NOMO-1 treated with DMSO at 0.1 percent for 48 hours (cell line): ENCODE measurements around the gene PTPRS.

Source experiments
- DNase-seq: peaks from one replicate; lab custom pipeline; 2025; ENCODE audit not compliant: unreplicated experiment; lab: John Stamatoyannopoulos, UW

PTPRS gene

DNA sequence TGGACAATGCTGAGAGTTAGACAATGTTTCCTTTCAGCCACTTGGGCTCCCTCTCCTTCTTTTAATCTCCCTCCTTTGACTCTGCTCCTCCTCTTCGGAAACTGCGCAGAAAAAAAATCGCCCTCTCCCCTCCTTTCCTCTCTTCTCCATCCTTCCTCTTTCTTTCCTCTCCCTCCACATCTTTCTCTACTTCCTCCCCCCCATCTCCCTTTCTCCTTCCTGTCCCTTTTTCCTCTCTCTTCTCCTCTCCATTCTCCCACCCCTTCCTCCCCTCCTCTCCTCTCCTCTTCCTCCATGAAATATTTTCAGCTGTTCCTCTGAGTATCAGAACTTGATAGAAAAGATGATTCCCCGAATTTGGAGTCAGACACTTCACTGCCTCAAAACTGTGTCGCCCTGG lies 15.1 kb upstream of the PTPRS start:
- no peak for DNase-seq

- DNase-seq: no peak
Measured at GRCh38 chr19:5355076-5355475, 14.5 kb upstream of the PTPRS start.

DNA sequence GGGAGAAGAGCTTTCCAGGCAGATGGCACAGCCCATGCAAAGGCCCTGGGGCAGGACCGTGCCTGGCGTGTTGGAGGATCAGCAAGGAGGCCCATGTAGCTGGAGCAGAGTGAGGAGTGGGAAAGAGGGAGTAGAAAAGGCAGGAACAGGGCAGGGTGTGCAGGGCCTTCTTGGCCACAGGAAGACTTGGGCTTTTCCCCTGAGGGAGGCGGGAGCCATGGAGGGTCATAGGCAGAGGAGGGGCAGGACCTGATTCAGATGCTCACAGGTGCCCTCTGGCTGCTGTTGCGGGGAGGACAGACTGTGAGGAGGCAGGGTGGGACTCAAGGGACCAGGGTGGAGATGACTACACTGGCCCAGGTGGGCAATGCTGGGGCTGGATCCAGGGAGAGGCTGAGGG lies 13.8 kb upstream of the PTPRS start:
- DNase-seq: no peak

GRCh38 chr19:5352229-5352763 lies 11.7 kb upstream of the PTPRS start:
- DNase-seq: no peak

DNA sequence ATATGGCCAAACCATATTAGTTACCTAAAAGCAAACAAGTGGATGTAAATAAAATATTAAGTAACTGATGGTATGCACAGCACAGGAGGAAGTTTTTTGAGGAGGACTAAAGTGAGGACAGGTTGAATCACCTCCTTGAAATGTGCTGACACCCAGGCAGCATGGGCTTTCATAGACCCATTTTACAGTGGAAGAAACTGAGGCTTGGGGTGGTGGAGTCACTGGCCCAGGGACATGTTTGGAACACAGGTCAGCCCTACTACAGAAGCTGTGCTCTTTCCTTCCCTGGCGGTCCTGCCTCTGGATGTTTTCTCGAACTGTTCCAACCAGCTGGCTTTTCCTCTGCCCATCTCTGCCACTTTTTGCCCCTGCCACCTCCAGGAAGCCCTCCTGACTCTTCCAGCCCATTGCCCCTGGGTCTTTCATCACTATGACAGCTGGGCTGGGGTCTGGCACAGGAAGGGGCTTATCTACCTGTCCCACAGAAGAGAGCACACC lies 11.2 kb upstream of the PTPRS start:
- no peak for DNase-seq

- no peak for DNase-seq
Measured at GRCh38 chr19:5349041-5349440, 8.4 kb upstream of the PTPRS start.

GRCh38 chr19:5345895-5346386 lies 5.3 kb upstream of the PTPRS start:
- no peak for DNase-seq

DNA sequence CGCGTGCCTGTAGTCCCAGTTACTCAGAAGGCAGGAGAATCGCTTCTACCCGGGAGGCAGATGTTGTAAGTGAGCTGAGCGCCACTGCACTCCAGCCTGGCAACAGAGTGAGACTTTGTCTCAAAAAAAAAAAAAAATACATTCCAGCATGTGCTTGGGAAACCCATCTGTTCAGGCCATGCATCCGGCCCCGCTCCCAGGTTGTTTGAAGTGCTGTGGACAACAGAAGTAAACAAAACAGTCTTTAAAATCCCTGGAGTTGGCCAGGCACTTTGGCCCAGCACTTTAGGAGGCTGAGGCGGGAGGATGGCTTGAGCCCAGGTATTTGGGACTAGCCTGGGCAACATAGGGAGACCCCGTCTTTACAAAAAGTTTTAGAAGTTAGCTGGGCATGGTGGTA lies 3.2 kb upstream of the PTPRS start:
- DNase-seq: no peak

- no peak for DNase-seq
Measured at GRCh38 chr19:5342573-5343201, 2.1 kb upstream of the PTPRS start.

- DNase-seq: no peak
Measured at GRCh38 chr19:5341981-5342380, 1.4 kb upstream of the PTPRS start.

GRCh38 chr19:5341448-5341820 lies 822 bp upstream of the PTPRS start:
- DNase-seq: no peak

DNA sequence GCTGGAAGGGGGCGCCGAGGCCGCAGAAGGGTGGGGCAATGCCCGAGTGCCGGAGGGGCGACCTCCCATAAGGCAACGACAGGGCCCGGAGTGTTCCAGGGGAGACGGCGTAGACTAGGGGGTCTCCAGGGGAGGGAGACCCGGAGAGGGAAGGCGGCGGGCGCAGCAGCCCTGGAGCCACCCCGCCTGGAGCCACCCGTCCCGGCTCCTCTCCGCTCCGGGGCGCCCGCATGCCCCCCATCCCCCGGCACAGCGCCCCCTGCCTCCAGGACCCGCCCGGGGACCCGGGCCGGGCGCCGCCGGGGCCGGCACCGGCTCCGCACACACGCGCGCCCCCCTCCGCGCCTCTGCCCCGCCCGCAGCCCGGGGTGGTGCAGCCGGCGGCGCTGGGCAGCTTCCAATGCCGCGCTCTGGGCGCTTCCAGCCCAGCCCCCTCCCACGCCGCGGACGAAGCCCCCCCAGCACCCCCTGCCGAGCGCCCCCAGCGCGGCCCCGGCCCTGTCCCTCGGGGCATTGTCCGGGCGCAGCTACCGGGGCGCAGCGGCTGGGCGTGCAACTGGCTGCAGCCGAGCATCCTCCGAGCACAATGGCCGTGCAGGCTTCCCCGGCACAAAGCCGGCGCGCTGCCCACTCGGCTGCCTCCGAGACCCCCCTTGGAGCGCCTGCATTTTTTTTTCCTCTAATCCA lies 519 bp downstream of the PTPRS start:
- DNase-seq: no peak

- no peak for DNase-seq
Measured at GRCh38 chr19:5339198-5339949, 1.2 kb downstream of the PTPRS start.

GRCh38 chr19:5338656-5339197 lies 1.9 kb downstream of the PTPRS start:
- DNase-seq: no peak

DNA sequence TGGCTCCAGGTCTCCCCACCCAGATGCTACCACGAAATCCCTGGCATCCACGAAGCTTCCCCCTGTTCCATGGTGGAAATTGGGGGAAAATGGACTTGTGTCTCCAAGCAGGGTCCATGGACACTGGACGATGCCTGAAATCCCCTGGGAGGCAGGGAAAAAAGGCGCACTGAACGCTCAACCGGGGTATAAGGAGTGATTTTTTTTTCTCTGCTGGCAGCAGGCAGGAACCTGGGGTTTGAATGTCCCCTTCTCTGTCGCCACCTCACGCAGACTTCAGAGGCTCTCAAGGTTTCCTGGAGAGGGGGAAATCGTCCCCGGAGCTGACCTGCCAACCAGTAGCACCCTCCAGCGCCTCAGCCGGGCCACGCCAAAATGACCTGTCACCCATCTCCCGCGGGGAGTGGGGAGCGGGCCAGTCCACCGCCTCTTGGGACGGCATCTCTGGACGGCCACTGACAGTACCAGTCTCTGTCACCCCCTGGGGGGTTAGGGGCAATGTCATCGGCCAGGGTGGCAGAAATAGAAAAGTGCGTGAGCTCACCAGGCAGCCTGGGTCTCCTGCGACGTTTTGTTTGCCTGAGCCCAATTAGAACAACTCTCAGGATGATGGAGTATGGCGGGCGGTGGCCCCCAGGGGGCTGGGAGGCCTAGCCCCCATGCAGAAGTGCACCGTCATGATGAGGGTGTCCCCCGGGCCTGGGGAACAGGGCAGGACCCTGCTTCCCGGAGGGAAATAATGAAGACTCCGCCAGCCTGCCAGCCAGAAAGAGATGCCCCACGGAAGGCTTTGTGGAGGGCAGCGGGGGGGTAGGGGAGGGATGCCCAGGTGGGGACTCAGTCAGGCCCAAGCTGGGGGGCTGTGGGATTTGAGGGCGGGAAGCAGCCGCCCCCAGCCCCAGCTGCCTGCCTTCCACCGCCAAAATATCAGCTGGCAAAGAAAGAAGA lies 2.6 kb downstream of the PTPRS start:
- no peak for DNase-seq

- DNase-seq: no peak
Measured at GRCh38 chr19:5337126-5337525, 3.5 kb downstream of the PTPRS start.

DNA sequence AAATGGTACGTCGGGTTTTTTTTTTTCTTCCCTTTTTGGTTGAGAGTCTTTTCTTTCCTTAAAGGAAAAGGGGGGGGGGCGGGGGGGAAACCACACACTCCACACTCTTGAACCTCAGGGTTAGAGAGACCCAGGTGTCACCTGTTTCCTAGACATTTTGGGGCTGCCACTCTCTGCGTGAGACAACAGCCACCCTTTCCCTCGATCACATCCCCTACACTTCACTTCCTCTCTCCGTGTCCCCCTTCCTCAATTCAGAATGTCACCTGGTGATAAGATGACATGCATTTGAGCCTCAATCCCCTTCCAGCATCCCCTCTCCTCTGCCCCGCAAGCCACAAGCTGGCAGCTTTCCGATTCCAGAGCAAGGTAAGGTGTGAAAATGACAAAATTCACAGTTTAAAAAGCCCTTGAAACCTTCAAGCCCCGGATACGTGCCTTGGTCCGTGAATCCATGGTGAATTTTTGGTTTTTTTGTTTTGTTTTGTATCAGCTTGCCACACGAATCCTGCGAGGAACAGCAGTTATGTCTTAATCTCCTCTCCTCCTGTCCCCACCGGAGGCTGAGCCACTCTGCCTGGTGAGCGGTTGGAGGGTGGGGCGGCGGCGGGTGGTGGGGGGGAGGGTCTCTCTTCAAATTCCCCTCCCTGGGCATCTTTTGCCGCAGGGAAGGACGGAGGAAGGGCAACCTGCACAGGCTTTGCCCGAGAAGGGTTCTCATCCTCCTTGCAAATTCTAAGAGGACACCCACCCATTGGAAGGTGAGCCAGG lies 4.2 kb downstream of the PTPRS start:
- DNase-seq: no peak

GRCh38 chr19:5335593-5335992 lies 5.0 kb downstream of the PTPRS start:
- DNase-seq: no peak

- DNase-seq: no peak
Measured at GRCh38 chr19:5334824-5335500, 5.7 kb downstream of the PTPRS start.
